Measurements from ENCODE around the gene XYLT1.

- TF ChIP-seq CTCF (optimal IDR thresholded peaks at IDR 0.05 in 1 of 3, IDR thresholded peaks at IDR 0.05 in 1 of 3, conservative IDR thresholded peaks at IDR 0.05 in 1 of 3; ENCODE audit: extremely low read depth in 1 of 3, insufficient read depth in 2 of 3, low read length in 3 of 3) (no peak), EZH2 (IDR thresholded peaks at IDR 0.05; ENCODE audit: low read length) (no peak)
Observed at GRCh38 chr16:17232487-17232886, 238.3 kb downstream of the XYLT1 start.
